ENCODE data around the gene AVEN.

GRCh38 chr15:33956397-33956796 is 82.6 kb downstream of the AVEN start:
- TF ChIP-seq CTCF (IDR thresholded peaks at IDR 0.05) (no peak), POLR2A (IDR thresholded peaks at IDR 0.05) (no peak)
